K562 (cell line): ENCODE results near the gene HYOU1. TPM values are rescaled to one million over a fixed set of nuclear protein-coding genes. Genes with fewer than 3 reads are reported as not detected.

Source experiments
- CBX5 ChIP-seq: IDR thresholded peaks from 2 replicates; pipeline ENCODE4 v1.6.1; 2014; ENCODE audit warnings: low read depth, borderline replicate concordance
- DIDO1 ChIP-seq: fragments of 450-650 bp; IDR thresholded peaks from 2 replicates; pipeline ENCODE4 v1.6.1; 2016; ENCODE audit warnings: low read depth, missing biosample characterization, missing genetic modification characterization
- E2F3 ChIP-seq: fragments of 250-450 bp; sonication (Bioruptor Pico); IDR thresholded peaks from 2 replicates; pipeline ENCODE4 v1.4.0; 2020; ENCODE audit warnings: mild to moderate bottlenecking
- EHMT2 ChIP-seq: fragments of 450-650 bp; IDR thresholded peaks from 2 replicates; pipeline ENCODE4 v1.6.1; 2018; ENCODE audit warnings: antibody characterized with exemption
- ESRRB ChIP-seq: fragments of 250-450 bp; sonication (Bioruptor Pico); IDR thresholded peaks from 2 replicates; pipeline ENCODE4 v1.5.0; 2020; ENCODE audit warnings: mild to moderate bottlenecking, moderate library complexity, borderline replicate concordance
- GABPB2 ChIP-seq: fragments of 250-450 bp; sonication (Bioruptor Pico); conservative IDR thresholded peaks from 2 replicates; pipeline ENCODE4 v1.5.1; 2021; ENCODE audit warnings: mild to moderate bottlenecking
- HMG20B ChIP-seq: fragments of 250-450 bp; sonication (Bioruptor Pico); IDR thresholded peaks from 2 replicates; pipeline ENCODE4 v1.5.0; 2021; ENCODE audit warnings: mild to moderate bottlenecking
- L3MBTL2 ChIP-seq: fragments of 450-650 bp; IDR thresholded peaks from 2 replicates; pipeline ENCODE4 v1.6.1; 2016; ENCODE audit warnings: mild to moderate bottlenecking, moderate library complexity
- MED1 ChIP-seq: sonication (generic); formaldehyde crosslinking; IDR thresholded peaks from 2 replicates; pipeline ENCODE4 v1.8.1; 2023; ENCODE audit warnings: missing genetic modification reagents, borderline replicate concordance
- MXD1 ChIP-seq: fragments of 250-450 bp; sonication (Bioruptor Pico); IDR thresholded peaks from 2 replicates; pipeline ENCODE4 v1.8.0; 2021; ENCODE audit warnings: borderline replicate concordance, mild to moderate bottlenecking, moderate library complexity; ENCODE audit not compliant: poor library complexity, severe bottlenecking
- POLR2AphosphoS2 ChIP-seq: IDR thresholded peaks from 2 replicates; pipeline ENCODE4 v1.6.1; 2012; ENCODE audit warnings: low read length, improper control_type of control experiment
- PREB ChIP-seq: sonication (generic); formaldehyde crosslinking; IDR thresholded peaks from 2 replicates; pipeline ENCODE4 v1.8.1; 2023; ENCODE audit warnings: mild to moderate bottlenecking, missing genetic modification reagents
- PTRF ChIP-seq: fragments of 450-650 bp; IDR thresholded peaks from 2 replicates; pipeline ENCODE4 v1.6.1; 2016; ENCODE audit warnings: mild to moderate bottlenecking, missing genetic modification characterization, missing compliant biosample characterization
- SIN3A ChIP-seq, 2 experiments: fragments of 150-350 bp in 1 of 2; IDR thresholded peaks; 2 replicates each; pipeline ENCODE4 v1.6.1; 2011 to 2016; ENCODE audit warnings: borderline replicate concordance in 2 of 2, low read depth in 2 of 2, low read length in 2 of 2, mild to moderate bottlenecking in 2 of 2, moderate library complexity in 2 of 2; ENCODE audit not compliant: control insufficient read depth in 1 of 2
- SMAD2 ChIP-seq: fragments of 150-350 bp; IDR thresholded peaks from 2 replicates; pipeline ENCODE4 v1.6.1; 2014; ENCODE audit warnings: low read depth, mild to moderate bottlenecking, low read length
- SMC3 ChIP-seq: conservative IDR thresholded peaks from 2 replicates; pipeline ENCODE4 v1.6.1; 2011; ENCODE audit warnings: low read depth, low read length, improper control_type of control experiment; ENCODE audit not compliant: insufficient read depth
- SP2 ChIP-seq: IDR thresholded peaks from 2 replicates; pipeline ENCODE4 v1.6.1; 2011; ENCODE audit warnings: mild to moderate bottlenecking, low read depth, low read length, moderate library complexity; ENCODE audit not compliant: poor library complexity, severe bottlenecking; ENCODE audit errors: extremely low read depth
- TAF1 ChIP-seq: IDR thresholded peaks from 2 replicates; pipeline ENCODE4 v1.6.1; 2011; ENCODE audit warnings: mild to moderate bottlenecking, low read length, moderate library complexity; ENCODE audit not compliant: insufficient read depth, control insufficient read depth, severe bottlenecking; ENCODE audit errors: extremely low read depth
- THRAP3 ChIP-seq: fragments of 450-650 bp; IDR thresholded peaks from 2 replicates; pipeline ENCODE4 v1.6.1; 2016; ENCODE audit warnings: mild to moderate bottlenecking, inconsistent platforms, borderline replicate concordance
- THRB ChIP-seq: fragments of 450-650 bp; formaldehyde crosslinking; conservative IDR thresholded peaks from 2 replicates; pipeline ENCODE4 v1.4.0; 2022; ENCODE audit warnings: mild to moderate bottlenecking, missing genetic modification characterization
- ZC3H11A ChIP-seq: IDR thresholded peaks from 2 replicates; pipeline ENCODE4 v1.6.1; 2012; ENCODE audit warnings: low read depth, low read length, improper control_type of control experiment
- ZNF140 ChIP-seq: fragments of 250-450 bp; sonication (Bioruptor Pico); IDR thresholded peaks from 2 replicates; pipeline ENCODE4 v1.8.0; 2021; ENCODE audit warnings: moderate library complexity, mild to moderate bottlenecking, inconsistent platforms
- ZNF75A ChIP-seq: fragments of 450-650 bp; formaldehyde crosslinking; IDR thresholded peaks from 2 replicates; pipeline ENCODE4 v1.4.0; 2020; ENCODE audit warnings: mild to moderate bottlenecking
- polyA plus RNA-seq, 8 experiments: library from polyadenylated mRNA; depleted of rRNA in 4 of 8; stranded (reverse) in 5 of 8; unstranded in 3 of 8; fragments of >200 nt; fragmentation: Nextera tagmentation in 2 of 8; fragmentation: Illumina TruSeq in 1 of 8; extraction: Ambion mirVana in 2 of 8; extraction: Trizol in 1 of 8; gene quantifications; 2 replicates each; pipeline versions ENCODE4 v1.2.1 to v1.2.3, GENCODE V29; 2011 to 2014; ENCODE audit warnings: inconsistent platforms in 1 of 8, missing spikeins in 1 of 8
- total RNA-seq, 7 experiments: library from RNA; depleted of rRNA in 6 of 7; stranded (reverse); fragments of >200 nt in 6 of 7; fragmentation: Illumina TruSeq in 2 of 7; extraction: Trizol in 2 of 7; gene quantifications; 2 replicates each; pipeline versions ENCODE4 v1.2.1 to v1.2.3, GENCODE V29; 2011 to 2021; ENCODE audit warnings: low replicate concordance in 1 of 7
- TF ChIP-seq, protein P1 (sequence below): sonication (generic); formaldehyde crosslinking; IDR thresholded peaks from 2 replicates; pipeline ENCODE4 v1.8.1; 2023; ENCODE audit warnings: mild to moderate bottlenecking, missing genetic modification reagents

The HYOU1 gene
- total and polyA plus RNA-seq, 9 of the 15 experiments (the other 6 are each of a cell fraction or from before 2014, with no cell fraction given): 19.5 to 197 (median 128) TPM

GRCh38 chr11:119101759-119102423, 44.9 kb upstream of the HYOU1 start, which contains the start of gene DPAGT1 (continued):
- TF ChIP-seq E2F3 (peak; percentile 26; the same call in 1 of the 2 replicates), CBX5 (no peak), PTRF (tag) (0 out of 2 replicates have a peak, but pooled peaks have one; percentile 39), TAF1 (peak; percentile 71), HMG20B (CRISPR knock-in tag) (no peak), EHMT2 (peak; percentile 37; the same call in 1 of the 2 replicates), SIN3A (IDR thresholded peaks at IDR 0.05; ENCODE audit: borderline replicate concordance in 2 of 2, control insufficient read depth in 1 of 2, low read depth in 2 of 2, low read length in 2 of 2) (peak; percentile 83 to 90; a peak in 3 of 4 replicates), ESRRB (CRISPR knock-in tag) (no peak), SP2 (no peak), L3MBTL2 (peak; percentile 27), MED1 (CRISPR knock-in tag) (no peak), SMAD2 (no peak), ZNF75A (CRISPR knock-in tag) (no peak), PREB (CRISPR knock-in tag) (0 out of 2 replicates have a peak, but pooled peaks have one; percentile 1), POLR2AphosphoS2 (no peak), GABPB2 (CRISPR knock-in tag) (no peak), ZNF140 (CRISPR knock-in tag) (no peak), SMC3 (no peak), THRB (peak; percentile 73; the same call in 1 of the 2 replicates), MXD1 (CRISPR knock-in tag) (peak; percentile 96), ZC3H11A (no peak), DIDO1 (tag) (peak; percentile 98), THRAP3 (no peak)
- TF ChIP-seq, protein P1, sequence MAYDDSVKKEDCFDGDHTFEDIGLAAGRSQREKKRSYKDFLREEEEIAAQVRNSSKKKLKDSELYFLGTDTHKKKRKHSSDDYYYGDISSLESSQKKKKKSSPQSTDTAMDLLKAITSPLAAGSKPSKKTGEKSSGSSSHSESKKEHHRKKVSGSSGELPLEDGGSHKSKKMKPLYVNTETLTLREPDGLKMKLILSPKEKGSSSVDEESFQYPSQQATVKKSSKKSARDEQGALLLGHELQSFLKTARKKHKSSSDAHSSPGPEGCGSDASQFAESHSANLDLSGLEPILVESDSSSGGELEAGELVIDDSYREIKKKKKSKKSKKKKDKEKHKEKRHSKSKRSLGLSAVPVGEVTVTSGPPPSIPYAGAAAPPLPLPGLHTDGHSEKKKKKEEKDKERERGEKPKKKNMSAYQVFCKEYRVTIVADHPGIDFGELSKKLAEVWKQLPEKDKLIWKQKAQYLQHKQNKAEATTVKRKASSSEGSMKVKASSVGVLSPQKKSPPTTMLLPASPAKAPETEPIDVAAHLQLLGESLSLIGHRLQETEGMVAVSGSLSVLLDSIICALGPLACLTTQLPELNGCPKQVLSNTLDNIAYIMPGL (CRISPR knock-in tag): no peak
